Esophagus squamous epithelium (tissue), 5 donors: ENCODE results near the gene ZNF735. TPM values are rescaled to one million over a fixed set of nuclear protein-coding genes. Genes with fewer than 3 reads are reported as not detected.
"Not testable (repeated sequence)": the region's sequence is repeated elsewhere in the genome, so short reads cannot be mapped to it uniquely, and the experiment has no call there.

Experiments used
- DNase-seq: peaks from one replicate; lab custom pipeline; 2025; lab: John Stamatoyannopoulos, UW
- H3K27ac ChIP-seq, 4 donors: fragments of 200-600 bp; sonication (generic); one replicate each; pipeline ENCODE4 v1.5.1; 2016 to 2019; ENCODE audit warnings: mild to moderate bottlenecking in 1 of 4
- H3K27me3 ChIP-seq, 4 donors: fragments of 200-600 bp; sonication (generic); 1 replicate in 3 of 4; 2 replicates in 1 of 4; pipeline versions ENCODE4 v1.5.1 to v1.6.0; 2017 to 2021; ENCODE audit warnings: antibody characterized with exemption in 1 of 4
- H3K36me3 ChIP-seq, 3 donors: fragments of 200-600 bp; sonication (generic); one replicate each; pipeline ENCODE4 v1.5.1; 2016 to 2019
- H3K4me1 ChIP-seq, 3 donors: fragments of 200-600 bp; sonication (generic); one replicate each; pipeline ENCODE4 v1.5.1; 2017 to 2019
- H3K4me3 ChIP-seq, 4 donors: fragments of 200-600 bp; sonication (generic); 1 replicate in 3 of 4; 2 replicates in 1 of 4; pipeline ENCODE4 v1.5.1; 2016 to 2019; ENCODE audit warnings: mild to moderate bottlenecking in 2 of 4, moderate library complexity in 1 of 4
- H3K9me3 ChIP-seq, 3 donors: fragments of 200-600 bp; sonication (generic); one replicate each; pipeline ENCODE4 v1.5.1; 2016 to 2019
- CTCF ChIP-seq, 6 experiments: fragments of 450-650 bp in 4 of 6; fragments of 200-600 bp in 2 of 6; sonication (generic) in 2 of 6; IDR thresholded peaks; one replicate each; pipeline ENCODE4 v1.5.1; 2016 to 2019; ENCODE audit warnings: antibody characterized with exemption in 6 of 6, mild to moderate bottlenecking in 4 of 6, moderate library complexity in 4 of 6
- POLR2A ChIP-seq, 4 donors: fragments of 450-650 bp; IDR thresholded peaks; one replicate each; pipeline ENCODE4 v1.6.1; 2017; ENCODE audit warnings: antibody characterized with exemption in 4 of 4, mild to moderate bottlenecking in 4 of 4, moderate library complexity in 3 of 4
- WGBS, 2 donors: methylation state at CpG; one replicate each; pipeline ENCODE4 v1.1.5; 2018; 5-methylcytosine and 5-hydroxymethylcytosine counted together
- intact Hi-C: fragments of 100-400 bp; cut with DNase I; formaldehyde crosslinking; loops from one replicate; pipeline ENCODE4 v1.15.0; 2022
- total RNA-seq, 4 donors: library from RNA; depleted of rRNA; stranded (reverse); fragments of >200 nt; gene quantifications; one replicate each; pipeline ENCODE4 v1.1.0, GENCODE V29; 2016
- donor health status: DM: yes; HTN: yes; CAD: no.

The ZNF735 gene
- total RNA-seq, 4 donors from 2014 or later, result not detected

GRCh38 chr7:64187408-64187807 lies 19.6 kb upstream of the ZNF735 start:
- intact Hi-C loops, result loop anchor here (10.0 kb wide), 1 partner anchor 427 kb away; no protein-coding TSS in a partner anchor

GRCh38 chr7:64192148-64192704 lies 14.8 kb upstream of the ZNF735 start:
- intact Hi-C loops, result no loop called here
- H3K9me3 ChIP-seq, result peaks cover 0 to 38% (median 12%) of the 10 kb centered on the region in 3 donors
- no peaks in the 10 kb centered on the region for H3K4me1 ChIP-seq
- no peak overlapping the region for H3K27ac ChIP-seq
- no peaks in the 10 kb centered on the region for H3K27me3 ChIP-seq
- no peak for TF ChIP-seq POLR2A (IDR thresholded peaks at IDR 0.05)
- TF ChIP-seq CTCF (IDR thresholded peaks at IDR 0.05), result no peak
- no peak overlapping the region for H3K4me3 ChIP-seq
- no peak for DNase-seq
- no peaks in the 10 kb centered on the region for H3K36me3 ChIP-seq
- WGBS, 2 donors, result 87 to 97% methylated on average over 8 to 10 of the region's 24 CpGs

More at GRCh38 chr7:64187408-64187807, 19.6 kb upstream of the ZNF735 start:
- Histone ChIP-seq H3K27me3 (peaks cover 0 to 9% (median 0%) of the 10 kb centered on the region in 4 donors), H3K9me3 (peaks cover 0 to 46% (median 20%) of the 10 kb centered on the region in 3 donors), H3K27ac (no peak overlapping the region), H3K4me3 (no peak overlapping the region), H3K4me1 (no peaks in the 10 kb centered on the region), H3K36me3 (no peaks in the 10 kb centered on the region)
- DNase-seq, result no peak
- TF ChIP-seq POLR2A (IDR thresholded peaks at IDR 0.05) (no peak), CTCF (IDR thresholded peaks at IDR 0.05) (no peak)
- 33 to 46% methylated on average over 3 of the region's 3 CpGs for WGBS, 2 donors

GRCh38 chr7:64192775-64193174 lies 14.2 kb upstream of the ZNF735 start:
- Histone ChIP-seq H3K36me3 (no peaks in the 10 kb centered on the region), H3K9me3 (peaks cover 0 to 35% (median 12%) of the 10 kb centered on the region in 3 donors), H3K4me1 (no peaks in the 10 kb centered on the region), H3K27me3 (no peaks in the 10 kb centered on the region), H3K27ac (no peak overlapping the region), H3K4me3 (no peak overlapping the region)
- 52% methylated on average over 3 of the region's 8 CpGs; no CpG with 5 or more reads in 1 of the 2 donors for WGBS, 2 donors
- no peak for DNase-seq
- intact Hi-C loops, result no loop called here
- TF ChIP-seq CTCF (IDR thresholded peaks at IDR 0.05), result no peak
- TF ChIP-seq POLR2A (IDR thresholded peaks at IDR 0.05), result no peak

GRCh38 chr7:64219710-64220298 lies 12.8 kb downstream of the ZNF735 start:
- H3K36me3 ChIP-seq, H3K4me1 ChIP-seq, H3K27ac ChIP-seq, H3K4me3 ChIP-seq, H3K27me3 ChIP-seq, intact Hi-C loops, DNase-seq: not testable (repeated sequence)
- peaks cover 0 to 62% (median 38%) of the 10 kb centered on the region in 3 donors for H3K9me3 ChIP-seq
- whole genome bisulfite sequencing, 2 donors, result 59 to 79% methylated on average over 5 of the region's 5 CpGs

- no peak overlapping the region for H3K27ac ChIP-seq
- no peak for DNase-seq
- peaks cover 0 to 74% (median 32%) of the 10 kb centered on the region in 3 donors for H3K9me3 ChIP-seq
- no peaks in the 10 kb centered on the region for H3K27me3 ChIP-seq
- H3K36me3 ChIP-seq, result no peaks in the 10 kb centered on the region
- TF ChIP-seq CTCF (IDR thresholded peaks at IDR 0.05) (no peak), POLR2A (IDR thresholded peaks at IDR 0.05) (no peak)
- intact Hi-C loops, result no loop called here
- H3K4me3 ChIP-seq, result no peak overlapping the region
- 8% methylated on average over 2 of the region's 2 CpGs; no CpG with 5 or more reads in 1 of the 2 donors for WGBS, 2 donors
- no peaks in the 10 kb centered on the region for H3K4me1 ChIP-seq
Observed at GRCh38 chr7:64223366-64223765, 16.4 kb downstream of the ZNF735 start.

- peaks cover 0 to 54% (median 6%) of the 10 kb centered on the region in 3 donors for H3K9me3 ChIP-seq
- H3K27me3 ChIP-seq, H3K4me3 ChIP-seq, H3K4me1 ChIP-seq, intact Hi-C loops, DNase-seq, H3K36me3 ChIP-seq, H3K27ac ChIP-seq: not testable (repeated sequence)
- 80 to 100% methylated on average over 1 of the region's 1 CpG for WGBS, 2 donors
Observed at GRCh38 chr7:64228174-64228573, 21.2 kb downstream of the ZNF735 start, which contains the start of gene ZNF679. TSS of gene ZNF679 (plus strand) at chr7:64228474. CDS start at chr7:64249118, 20,644 bp downstream.
